ENCODE data around the gene MACROH2A1. TPM values are rescaled to one million over a fixed set of nuclear protein-coding genes. Genes with fewer than 3 reads are reported as not detected.

MACROH2A1 gene
- total RNA-seq, 4 donors from 2014 or later, result 196 to 251 (median 209) TPM

- Histone ChIP-seq H3K4me3 (no peak overlapping the region), H3K4me1 (peaks cover 17% of the 10 kb centered on the region), H3K27me3 (peaks cover 5% of the 10 kb centered on the region), H3K9me3 (no peaks in the 10 kb centered on the region), H3K36me3 (no peaks in the 10 kb centered on the region), H3K27ac (no peak overlapping the region)
- DNase-seq (ENCODE audit: low spot score in 2 of 2), result peak in 1 of 2 donors; percentile 37
- TF ChIP-seq POLR2A (IDR thresholded peaks at IDR 0.05), result no peak
- TF ChIP-seq CTCF (IDR thresholded peaks at IDR 0.05), result no peak
- no peak for TF ChIP-seq EP300 (IDR thresholded peaks at IDR 0.05)
- TF ChIP-seq POLR2AphosphoS5 (IDR thresholded peaks at IDR 0.05), result no peak
- WGBS, result 87% methylated on average over 8 of the region's 8 CpGs
These were observed 43.6 kb upstream of the MACROH2A1 start for GRCh38 chr5:135442431-135443160.

- 76% methylated on average over 4 of the region's 4 CpGs for WGBS
- Histone ChIP-seq H3K4me3 (no peak overlapping the region), H3K36me3 (no peaks in the 10 kb centered on the region), H3K27me3 (peaks cover 4% of the 10 kb centered on the region), H3K27ac (no peak overlapping the region), H3K4me1 (peaks cover 17% of the 10 kb centered on the region), H3K9me3 (no peaks in the 10 kb centered on the region)
- DNase-seq (ENCODE audit: low spot score in 2 of 2), result no peak
- TF ChIP-seq POLR2A (IDR thresholded peaks at IDR 0.05), result no peak
- no peak for TF ChIP-seq POLR2AphosphoS5 (IDR thresholded peaks at IDR 0.05)
- no peak for TF ChIP-seq EP300 (IDR thresholded peaks at IDR 0.05)
- no peak for TF ChIP-seq CTCF (IDR thresholded peaks at IDR 0.05)
These were observed 42.9 kb upstream of the MACROH2A1 start for GRCh38 chr5:135441919-135442318.

GRCh38 chr5:135441350-135441831, 42.4 kb upstream of the MACROH2A1 start:
- WGBS, result 40% methylated on average over 8 of the region's 11 CpGs
- Histone ChIP-seq H3K4me3 (no peak overlapping the region), H3K9me3 (no peaks in the 10 kb centered on the region), H3K27ac (no peak overlapping the region), H3K27me3 (peaks cover 9% of the 10 kb centered on the region), H3K4me1 (peaks cover 17% of the 10 kb centered on the region), H3K36me3 (no peaks in the 10 kb centered on the region)
- TF ChIP-seq POLR2A (IDR thresholded peaks at IDR 0.05) (no peak), POLR2AphosphoS5 (IDR thresholded peaks at IDR 0.05) (no peak), CTCF (IDR thresholded peaks at IDR 0.05) (no peak), EP300 (IDR thresholded peaks at IDR 0.05) (no peak)
- peak in 1 of 2 donors; percentile 76 for DNase-seq (ENCODE audit: low spot score in 2 of 2)

- Histone ChIP-seq H3K4me3 (no peak overlapping the region), H3K27me3 (peaks cover 12% of the 10 kb centered on the region), H3K4me1 (peaks cover 17% of the 10 kb centered on the region), H3K9me3 (no peaks in the 10 kb centered on the region), H3K36me3 (no peaks in the 10 kb centered on the region), H3K27ac (no peak overlapping the region)
- WGBS, result 76% methylated on average over 6 of the region's 6 CpGs
- peak in 1 of 2 donors; percentile 8 for DNase-seq (ENCODE audit: low spot score in 2 of 2)
- TF ChIP-seq POLR2A (IDR thresholded peaks at IDR 0.05) (no peak), POLR2AphosphoS5 (IDR thresholded peaks at IDR 0.05) (no peak), EP300 (IDR thresholded peaks at IDR 0.05) (no peak)
These were observed 41.9 kb upstream of the MACROH2A1 start for GRCh38 chr5:135440916-135441315.

GRCh38 chr5:135439231-135440205, 40.5 kb upstream of the MACROH2A1 start:
- Histone ChIP-seq H3K4me3 (no peak overlapping the region), H3K9me3 (no peaks in the 10 kb centered on the region), H3K27me3 (peaks cover 24% of the 10 kb centered on the region), H3K36me3 (no peaks in the 10 kb centered on the region), H3K27ac (no peak overlapping the region), H3K4me1 (peaks cover 17% of the 10 kb centered on the region)
- WGBS, result 71% methylated on average over 7 of the region's 11 CpGs
- TF ChIP-seq POLR2A (IDR thresholded peaks at IDR 0.05), result no peak
- no peak for TF ChIP-seq POLR2AphosphoS5 (IDR thresholded peaks at IDR 0.05)
- no peak for TF ChIP-seq CTCF (IDR thresholded peaks at IDR 0.05)
- no peak for TF ChIP-seq EP300 (IDR thresholded peaks at IDR 0.05)
- peak in 1 of 2 donors; percentile 68 for DNase-seq (ENCODE audit: low spot score in 2 of 2)
